Chondrocyte (in vitro differentiated cells): ENCODE data around the gene C11orf86. TPM values are rescaled to one million over a fixed set of nuclear protein-coding genes. Genes with fewer than 3 reads are reported as not detected.
A peak's percentile ranks its signal among the peaks of the same experiment; 100 is the strongest.
"Not testable (repeated sequence)": the region's sequence is repeated elsewhere in the genome, so short reads cannot be mapped to it uniquely, and the experiment has no call there.

ENCODE experiments used
- DNase-seq: peaks from one replicate; pipeline ENCODE4 v3.0.0; 2021; ENCODE audit warnings: mixed read lengths, low spot score
- H3K27ac Mint-ChIP-seq: one replicate; pipeline ENCODE4 v1.8.0; 2021; ENCODE audit warnings: mild to moderate bottlenecking, moderate library complexity, mixed read lengths; ENCODE audit not compliant: unreplicated experiment
- H3K27me3 Mint-ChIP-seq: 2 replicates; pipeline ENCODE4 v1.8.0; 2021; ENCODE audit warnings: low read depth, mixed read lengths
- H3K36me3 Mint-ChIP-seq: 2 replicates; pipeline ENCODE4 v1.8.0; 2021; ENCODE audit warnings: low read depth, mixed read lengths
- H3K4me1 Mint-ChIP-seq: 2 replicates; pipeline ENCODE4 v1.8.0; 2021; ENCODE audit warnings: low read depth, mild to moderate bottlenecking, mixed read lengths
- H3K4me3 Mint-ChIP-seq: one replicate; pipeline ENCODE4 v1.8.0; 2021; ENCODE audit warnings: mild to moderate bottlenecking, moderate library complexity, mixed read lengths; ENCODE audit not compliant: unreplicated experiment
- H3K9me3 Mint-ChIP-seq: 2 replicates; pipeline ENCODE4 v1.8.0; 2021; ENCODE audit warnings: low read depth, mixed read lengths
- total RNA-seq: library from RNA; stranded (reverse); gene quantifications from 3 replicates; pipeline ENCODE4 v1.2.1, GENCODE V29; 2021
- TF ChIP-seq, protein P1 (sequence below): fragments of 200-600 bp; sonication (generic); IDR thresholded peaks from 2 replicates; pipeline ENCODE4 v1.5.0; 2021; ENCODE audit warnings: antibody characterized with exemption, mild to moderate bottlenecking, moderate library complexity

Gene C11orf86
- total RNA-seq, 1 donor from 2014 or later, result not detected

- DNase-seq, result no peak
- no peaks in the 10 kb centered on the region for H3K9me3 Mint-ChIP-seq
- TF ChIP-seq, protein P1, sequence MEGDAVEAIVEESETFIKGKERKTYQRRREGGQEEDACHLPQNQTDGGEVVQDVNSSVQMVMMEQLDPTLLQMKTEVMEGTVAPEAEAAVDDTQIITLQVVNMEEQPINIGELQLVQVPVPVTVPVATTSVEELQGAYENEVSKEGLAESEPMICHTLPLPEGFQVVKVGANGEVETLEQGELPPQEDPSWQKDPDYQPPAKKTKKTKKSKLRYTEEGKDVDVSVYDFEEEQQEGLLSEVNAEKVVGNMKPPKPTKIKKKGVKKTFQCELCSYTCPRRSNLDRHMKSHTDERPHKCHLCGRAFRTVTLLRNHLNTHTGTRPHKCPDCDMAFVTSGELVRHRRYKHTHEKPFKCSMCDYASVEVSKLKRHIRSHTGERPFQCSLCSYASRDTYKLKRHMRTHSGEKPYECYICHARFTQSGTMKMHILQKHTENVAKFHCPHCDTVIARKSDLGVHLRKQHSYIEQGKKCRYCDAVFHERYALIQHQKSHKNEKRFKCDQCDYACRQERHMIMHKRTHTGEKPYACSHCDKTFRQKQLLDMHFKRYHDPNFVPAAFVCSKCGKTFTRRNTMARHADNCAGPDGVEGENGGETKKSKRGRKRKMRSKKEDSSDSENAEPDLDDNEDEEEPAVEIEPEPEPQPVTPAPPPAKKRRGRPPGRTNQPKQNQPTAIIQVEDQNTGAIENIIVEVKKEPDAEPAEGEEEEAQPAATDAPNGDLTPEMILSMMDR, result no peak
- peak overlapping the region; percentile 70 for H3K4me3 Mint-ChIP-seq
- H3K27me3 Mint-ChIP-seq, result no peaks in the 10 kb centered on the region
- peaks cover 1% of the 10 kb centered on the region for H3K36me3 Mint-ChIP-seq
- H3K27ac Mint-ChIP-seq, result peak overlapping the region; percentile 83
- peaks cover 24% of the 10 kb centered on the region for H3K4me1 Mint-ChIP-seq
Measured at GRCh38 chr11:66958956-66959274, 16.2 kb upstream of the C11orf86 start.

GRCh38 chr11:66961691-66962213 lies 13.4 kb upstream of the C11orf86 start:
- peaks cover 17% of the 10 kb centered on the region for H3K4me1 Mint-ChIP-seq
- not testable (repeated sequence) for H3K9me3 Mint-ChIP-seq, DNase-seq, H3K36me3 Mint-ChIP-seq, H3K4me3 Mint-ChIP-seq, H3K27ac Mint-ChIP-seq, H3K27me3 Mint-ChIP-seq

GRCh38 chr11:66962247-66962646 lies 12.9 kb upstream of the C11orf86 start:
- Mint-ChIP-seq H3K9me3 (no peaks in the 10 kb centered on the region), H3K4me1 (peaks cover 12% of the 10 kb centered on the region), H3K27ac (no peak overlapping the region), H3K36me3 (no peaks in the 10 kb centered on the region), H3K27me3 (no peaks in the 10 kb centered on the region), H3K4me3 (no peak overlapping the region)
- DNase-seq, result no peak
- TF ChIP-seq, protein P1, result no peak

GRCh38 chr11:66962801-66963200 lies 12.3 kb upstream of the C11orf86 start:
- no peak for DNase-seq
- Mint-ChIP-seq H3K9me3 (no peaks in the 10 kb centered on the region), H3K27me3 (no peaks in the 10 kb centered on the region), H3K36me3 (no peaks in the 10 kb centered on the region), H3K4me1 (peaks cover 11% of the 10 kb centered on the region), H3K4me3 (no peak overlapping the region), H3K27ac (no peak overlapping the region)
- TF ChIP-seq, protein P1, result no peak

DNA sequence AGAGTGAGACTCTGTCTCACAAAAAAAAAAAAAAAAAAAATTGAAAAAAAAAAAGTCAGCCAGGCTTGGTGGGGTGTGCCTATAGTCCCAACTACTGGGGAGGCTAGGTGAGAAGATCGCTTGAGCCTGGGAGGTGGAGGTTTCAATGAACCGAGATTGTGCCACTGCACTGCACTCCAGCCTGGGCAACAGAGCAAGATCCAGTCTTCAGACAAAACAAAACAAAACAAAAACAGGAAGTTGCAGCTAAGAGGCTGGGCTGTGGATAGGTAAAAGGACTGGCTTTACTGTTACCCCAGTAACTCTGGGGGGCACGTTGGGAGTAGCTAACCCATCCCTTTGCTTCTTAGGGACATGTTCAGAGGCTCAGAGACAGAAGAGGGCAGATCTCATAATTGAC lies 10.6 kb upstream of the C11orf86 start:
- H3K9me3 Mint-ChIP-seq, result no peaks in the 10 kb centered on the region
- H3K4me1 Mint-ChIP-seq, result peaks cover 16% of the 10 kb centered on the region
- no peaks in the 10 kb centered on the region for H3K27me3 Mint-ChIP-seq
- H3K4me3 Mint-ChIP-seq, result no peak overlapping the region
- no peak overlapping the region for H3K27ac Mint-ChIP-seq
- DNase-seq, result no peak
- no peaks in the 10 kb centered on the region for H3K36me3 Mint-ChIP-seq
- TF ChIP-seq, protein P1, result no peak

DNA sequence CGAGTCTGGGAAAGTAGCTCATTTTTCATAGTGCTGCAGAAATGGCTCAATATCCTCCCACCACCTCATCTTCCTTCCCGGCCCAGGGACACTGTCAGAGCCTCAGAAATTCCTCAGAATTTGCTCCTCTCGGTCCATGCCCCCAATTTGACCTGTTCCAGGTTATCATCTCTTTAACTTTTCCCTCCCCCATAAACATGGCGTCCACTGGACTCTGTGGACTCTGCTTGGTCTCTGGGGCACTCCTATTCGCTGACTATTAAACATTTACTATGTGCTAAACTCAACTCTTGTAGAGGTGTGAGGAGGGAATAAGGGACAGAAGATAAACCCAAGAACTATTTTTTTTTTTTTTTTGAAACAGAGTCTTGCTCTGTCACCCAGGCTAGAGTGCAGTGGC lies 8.8 kb upstream of the C11orf86 start:
- H3K4me3 Mint-ChIP-seq, result no peak overlapping the region
- H3K27me3 Mint-ChIP-seq, result no peaks in the 10 kb centered on the region
- DNase-seq, result no peak
- TF ChIP-seq, protein P1, result no peak
- no peaks in the 10 kb centered on the region for H3K36me3 Mint-ChIP-seq
- H3K27ac Mint-ChIP-seq, result no peak overlapping the region
- peaks cover 35% of the 10 kb centered on the region for H3K4me1 Mint-ChIP-seq
- no peaks in the 10 kb centered on the region for H3K9me3 Mint-ChIP-seq
